Measurements from ENCODE around the gene NKAPL.
A peak's percentile ranks its signal among the peaks of the same experiment; 100 is the strongest.

Gene NKAPL

GRCh38 chr6:28258877-28259777 lies at the start of gene NKAPL:
Gene NKAPL (plus strand): TSS chr6:28259297. CDS start chr6:28259372, 75 bp downstream.
- DNase-seq, result peak; percentile 77

GRCh38 chr6:28209753-28210535 lies 49.2 kb upstream of the NKAPL start:
- no peak for DNase-seq

GRCh38 chr6:28211840-28212509 lies 47.1 kb upstream of the NKAPL start:
- no peak for DNase-seq

- no peak for DNase-seq
These were observed 46.4 kb upstream of the NKAPL start for GRCh38 chr6:28212510-28213212.

- no peak for DNase-seq
These were observed 45.9 kb upstream of the NKAPL start for GRCh38 chr6:28213213-28213523.

- DNase-seq, result no peak
These were observed 43.7 kb upstream of the NKAPL start for GRCh38 chr6:28215425-28215824.

GRCh38 chr6:28217890-28218289 lies 41.2 kb upstream of the NKAPL start:
- DNase-seq, result no peak

GRCh38 chr6:28218312-28219248 lies 40.5 kb upstream of the NKAPL start:
- DNase-seq, result no peak

GRCh38 chr6:28220257-28221133 lies 38.6 kb upstream of the NKAPL start:
- DNase-seq, result no peak

- no peak for DNase-seq
These were observed 34.7 kb upstream of the NKAPL start for GRCh38 chr6:28224131-28225055.

- DNase-seq, result peak; percentile 63
These were observed 33.9 kb upstream of the NKAPL start, which contains the start of gene ZSCAN9 for GRCh38 chr6:28225056-28225834. Gene ZSCAN9 (plus strand): TSS chr6:28225275. CDS start chr6:28227085, 1,810 bp downstream.

GRCh38 chr6:28226460-28226859 lies 32.6 kb upstream of the NKAPL start:
- DNase-seq, result no peak

- DNase-seq, result no peak
These were observed 26.3 kb upstream of the NKAPL start for GRCh38 chr6:28232785-28233184.

- no peak for DNase-seq
These were observed 23.1 kb upstream of the NKAPL start for GRCh38 chr6:28235912-28236452.

- DNase-seq, result no peak
These were observed 19.5 kb upstream of the NKAPL start for GRCh38 chr6:28239636-28240035.

GRCh38 chr6:28240471-28240870 lies 18.6 kb upstream of the NKAPL start:
- no peak for DNase-seq

GRCh38 chr6:28243946-28244345 lies 15.2 kb upstream of the NKAPL start:
- no peak for DNase-seq
